Limb (tissue), 2 donors: ENCODE results near the gene USP43.

ENCODE experiments used
- DNase-seq, 2 donors: peaks; one replicate each; pipeline ENCODE4 v3.0.0-alpha.2; 2016; ENCODE audit errors: extremely low spot score in 2 of 2

USP43 gene

DNA sequence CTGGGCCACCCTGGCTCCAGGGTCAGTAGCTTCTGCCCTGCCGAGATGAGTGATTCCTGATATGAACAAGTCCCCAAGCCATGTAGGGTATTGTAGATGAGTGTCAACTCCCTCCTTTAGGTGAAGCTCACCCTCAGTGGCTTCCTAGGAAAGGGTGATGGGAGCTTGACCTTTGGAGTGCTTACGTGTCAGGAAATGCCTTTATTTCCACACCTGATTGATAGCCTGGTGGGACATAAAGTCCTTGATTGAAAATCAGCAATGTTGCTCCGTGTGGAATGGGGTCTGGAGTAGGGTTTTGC is 58.4 kb downstream of the USP43 start:
- DNase-seq = no peak

DNA sequence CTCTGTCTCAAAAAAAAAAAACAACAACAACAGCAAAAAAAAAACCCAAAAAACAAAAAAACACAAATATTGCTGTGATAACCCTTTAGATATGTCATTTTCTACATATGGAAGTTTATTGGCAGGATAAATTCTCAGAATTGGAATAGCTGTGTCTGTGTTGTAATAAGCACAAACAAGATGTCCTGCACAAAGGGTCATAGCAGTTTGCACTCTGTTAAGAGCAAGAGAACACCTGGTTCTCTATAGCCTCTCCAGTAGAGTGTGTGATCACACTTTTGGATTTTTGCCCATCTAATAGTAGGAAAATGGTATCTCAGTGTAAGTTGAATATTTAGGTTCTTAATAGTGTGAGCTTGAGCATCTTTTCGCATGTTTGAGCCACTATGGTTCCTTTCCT is 60.4 kb downstream of the USP43 start:
- DNase-seq = no peak

DNA sequence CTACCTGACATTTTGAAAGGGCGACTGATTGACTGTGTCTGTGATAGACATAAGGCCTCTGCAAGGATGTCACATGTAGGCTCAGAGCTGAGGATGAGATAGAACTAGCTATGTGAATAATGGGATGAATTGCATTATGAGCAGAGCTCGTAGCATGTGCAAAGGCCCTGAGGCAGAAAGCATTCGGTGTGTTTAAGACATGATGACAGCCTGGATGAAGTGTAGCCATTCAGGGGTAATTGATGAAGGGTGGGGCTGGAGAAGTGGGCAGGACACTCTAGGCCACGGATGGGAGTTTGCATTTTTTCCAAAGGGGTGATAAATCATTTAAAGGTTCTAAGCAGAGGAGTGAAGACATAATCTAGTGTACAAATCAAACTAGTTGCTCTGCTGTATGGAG is 62.6 kb downstream of the USP43 start:
- no peak for DNase-seq

DNA sequence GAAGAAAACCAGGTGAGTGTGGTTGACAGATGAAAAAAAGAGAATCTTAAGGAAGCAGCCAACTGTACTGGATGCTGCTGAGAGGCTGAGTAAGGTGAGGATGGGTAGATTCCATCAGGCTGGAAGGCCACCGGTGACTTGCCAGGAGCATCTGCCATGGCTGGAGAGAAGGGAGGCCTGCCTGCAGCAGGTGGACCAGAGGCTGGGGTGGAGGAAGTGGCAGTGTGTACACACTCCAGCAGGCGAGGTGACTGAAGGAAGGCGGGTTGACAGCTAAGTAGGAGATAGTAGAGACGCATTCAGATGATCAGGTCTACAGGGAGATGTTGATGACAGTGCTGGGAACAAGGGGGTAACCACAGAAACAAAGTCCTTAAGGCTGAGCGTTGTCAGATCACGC is 69.5 kb downstream of the USP43 start:
- DNase-seq = no peak

DNA sequence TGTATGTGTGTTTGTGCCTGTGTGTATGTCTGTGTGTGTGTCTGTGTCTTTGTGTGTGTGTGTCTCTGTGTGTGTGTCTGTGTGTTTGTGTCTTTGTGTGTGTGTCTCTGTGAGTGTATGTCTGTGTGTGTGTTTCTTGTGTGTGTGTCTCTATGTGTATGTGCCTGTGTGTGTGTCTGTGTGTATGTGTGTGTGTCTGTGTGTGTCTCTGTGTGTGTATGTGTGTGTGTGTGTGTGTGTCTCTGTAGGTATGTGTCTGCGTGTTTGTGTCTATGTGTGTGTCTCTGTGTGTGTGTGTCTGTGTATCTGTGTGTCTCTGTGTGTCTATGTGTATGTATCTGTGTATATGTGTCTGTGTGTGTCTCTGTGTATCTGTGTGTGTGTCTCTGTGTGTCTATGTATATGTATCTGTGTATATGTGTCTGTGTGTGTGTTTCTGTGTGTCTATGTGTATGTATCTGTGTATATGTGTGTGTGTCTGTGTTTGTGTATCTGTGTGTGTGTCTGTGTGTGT is 70.2 kb downstream of the USP43 start:
- DNase-seq = no peak

DNA sequence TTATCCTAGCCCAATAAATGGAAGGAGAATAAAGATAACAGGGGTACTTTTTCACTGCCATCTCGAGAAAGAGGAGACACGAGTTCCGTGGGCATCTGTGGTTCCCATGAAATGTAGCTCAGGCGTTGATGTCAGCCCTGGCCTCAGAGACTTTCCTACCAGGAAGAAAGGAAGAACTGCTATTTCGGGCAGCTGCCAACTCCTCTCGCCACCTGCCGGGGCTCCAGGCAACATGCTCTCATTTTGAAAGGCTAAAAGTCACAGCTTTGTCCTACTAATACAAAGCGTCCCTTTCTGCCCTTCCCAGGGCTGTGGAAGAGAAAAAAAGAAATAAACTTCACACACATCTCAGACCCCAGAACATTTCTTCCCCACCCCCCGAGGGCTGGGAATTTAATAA is 80.3 kb downstream of the USP43 start:
- DNase-seq = peak in 1 of 2 donors; percentile 55

DNA sequence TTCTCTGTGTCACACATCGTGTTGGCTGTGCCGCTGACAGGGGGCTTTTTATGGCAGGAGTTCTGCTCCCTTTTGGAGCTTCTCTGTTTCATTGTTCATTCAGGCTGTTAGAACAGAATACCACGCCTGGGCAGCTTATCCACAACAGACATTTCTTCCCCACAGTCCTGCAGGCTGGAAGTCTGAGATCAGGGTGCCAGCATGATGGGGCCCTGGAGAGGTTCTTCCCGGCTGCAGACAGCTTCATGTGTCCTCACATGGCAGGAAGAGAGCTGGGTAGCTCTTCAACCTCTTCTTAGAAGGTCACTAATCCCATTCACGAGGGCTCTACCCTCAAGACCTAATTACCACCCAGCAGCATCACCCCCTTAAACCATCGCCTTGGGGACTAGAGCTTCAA is 81.0 kb downstream of the USP43 start:
- DNase-seq = no peak

DNA sequence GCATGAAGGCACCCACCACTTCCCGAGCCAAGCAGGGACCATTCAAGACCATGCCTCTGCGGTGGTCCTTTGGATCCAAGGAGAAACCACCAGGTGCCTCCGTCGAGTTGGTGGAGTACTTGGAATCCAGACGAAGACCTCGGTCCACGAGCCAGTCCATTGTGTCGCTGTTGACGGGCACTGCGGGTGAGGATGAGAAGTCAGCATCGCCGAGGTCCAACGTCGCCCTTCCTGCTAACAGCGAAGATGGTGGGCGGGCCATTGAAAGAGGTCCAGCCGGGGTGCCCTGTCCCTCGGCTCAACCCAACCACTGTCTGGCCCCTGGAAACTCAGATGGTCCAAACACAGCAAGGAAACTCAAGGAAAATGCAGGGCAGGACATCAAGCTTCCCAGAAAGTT is 82.7 kb downstream of the USP43 start:
- DNase-seq = no peak

DNA sequence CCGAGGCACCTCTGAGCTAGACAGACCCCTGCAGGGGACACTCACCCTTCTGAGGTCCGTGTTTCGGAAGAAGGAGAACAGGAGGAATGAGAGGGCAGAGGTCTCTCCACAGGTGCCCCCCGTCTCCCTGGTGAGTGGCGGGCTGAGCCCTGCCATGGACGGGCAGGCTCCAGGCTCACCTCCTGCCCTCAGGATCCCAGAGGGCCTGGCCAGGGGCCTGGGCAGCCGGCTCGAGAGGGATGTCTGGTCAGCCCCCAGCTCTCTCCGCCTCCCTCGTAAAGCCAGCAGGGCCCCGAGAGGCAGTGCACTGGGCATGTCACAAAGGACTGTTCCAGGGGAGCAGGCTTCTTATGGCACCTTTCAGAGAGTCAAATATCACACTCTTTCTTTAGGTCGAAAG is 83.2 kb downstream of the USP43 start:
- DNase-seq = no peak

DNA sequence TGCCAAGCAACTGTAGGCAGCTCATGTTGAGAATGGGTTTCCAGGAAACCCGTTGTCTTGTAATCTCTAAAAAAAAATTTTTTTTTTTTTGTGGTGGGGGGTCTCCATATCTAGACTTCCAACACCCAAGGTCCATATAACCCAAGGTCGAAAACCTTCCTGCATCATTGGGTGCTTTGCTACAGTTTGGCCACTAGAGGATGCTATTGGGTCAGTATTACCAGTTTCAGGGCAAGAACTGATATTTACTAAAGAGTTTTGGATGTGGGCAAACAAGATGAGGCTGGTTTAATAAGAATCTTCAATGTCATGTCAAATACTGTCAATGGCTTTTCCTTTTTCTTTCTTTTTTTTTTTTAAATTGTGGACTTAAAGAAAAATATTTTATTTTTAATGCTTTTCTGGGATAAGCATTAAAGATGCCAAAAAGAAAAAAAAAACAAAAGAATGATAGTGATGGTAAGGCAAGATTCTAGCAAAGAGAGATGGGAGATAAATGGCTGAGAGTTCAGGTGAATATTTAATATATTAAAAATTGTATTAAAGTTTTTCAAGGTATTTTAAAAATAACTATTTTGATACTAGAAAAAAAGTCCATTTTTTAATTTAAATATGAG is 83.8 kb downstream of the USP43 start:
- peak in 1 of 2 donors; percentile 61 for DNase-seq

DNA sequence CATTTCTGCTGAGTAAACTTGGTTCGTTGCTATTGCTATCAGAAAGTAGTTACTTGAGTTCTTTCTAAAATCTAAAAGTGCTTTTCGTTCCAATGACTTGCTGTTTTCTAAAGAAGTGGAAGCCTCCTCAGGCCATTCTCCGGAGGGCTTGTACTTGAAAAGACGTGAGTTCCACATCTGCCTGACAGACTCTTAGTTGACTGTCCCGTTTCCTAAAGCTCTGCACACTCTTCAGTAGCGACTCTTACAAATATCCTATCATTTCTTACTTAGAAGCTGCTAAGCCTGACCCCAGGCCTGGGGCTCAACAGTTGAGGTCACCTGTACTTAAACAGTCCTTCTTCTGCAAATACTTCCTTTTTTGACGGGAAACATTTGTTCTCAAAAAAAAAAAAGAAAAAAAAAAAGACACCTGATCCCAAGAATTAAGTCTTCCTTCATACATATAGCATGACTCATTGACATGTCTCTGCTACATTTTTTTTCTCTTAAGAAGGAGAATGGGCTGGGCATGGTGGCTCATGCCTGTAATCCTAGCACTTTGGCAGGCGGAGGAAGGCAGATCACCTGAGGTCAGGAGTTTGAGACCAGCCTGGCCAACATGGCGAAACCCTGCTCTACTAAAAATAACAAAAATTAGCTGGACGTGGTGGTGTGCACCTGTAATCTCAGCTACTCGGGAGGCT is 84.6 kb downstream of the USP43 start:
- DNase-seq = no peak

DNA sequence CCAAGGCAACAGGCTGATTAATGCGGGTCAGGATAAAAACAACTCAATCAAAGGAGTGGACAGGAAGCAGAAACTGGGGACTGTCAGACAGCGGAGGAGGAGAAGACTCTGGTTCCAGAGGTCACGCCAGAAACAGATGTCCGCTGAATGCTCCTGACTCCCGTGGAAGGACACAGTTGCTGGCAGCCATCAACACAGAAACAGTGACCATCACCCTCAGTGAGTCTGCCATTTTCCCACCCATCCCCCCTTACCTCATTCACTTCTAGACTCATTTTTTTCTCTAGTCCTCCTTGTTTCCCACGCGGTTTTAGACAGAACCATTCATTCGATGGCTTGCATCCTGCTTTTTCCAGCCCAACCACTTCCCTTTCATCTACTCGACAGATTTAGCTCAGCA is 105.2 kb downstream of the USP43 start:
- DNase-seq = no peak

DNA sequence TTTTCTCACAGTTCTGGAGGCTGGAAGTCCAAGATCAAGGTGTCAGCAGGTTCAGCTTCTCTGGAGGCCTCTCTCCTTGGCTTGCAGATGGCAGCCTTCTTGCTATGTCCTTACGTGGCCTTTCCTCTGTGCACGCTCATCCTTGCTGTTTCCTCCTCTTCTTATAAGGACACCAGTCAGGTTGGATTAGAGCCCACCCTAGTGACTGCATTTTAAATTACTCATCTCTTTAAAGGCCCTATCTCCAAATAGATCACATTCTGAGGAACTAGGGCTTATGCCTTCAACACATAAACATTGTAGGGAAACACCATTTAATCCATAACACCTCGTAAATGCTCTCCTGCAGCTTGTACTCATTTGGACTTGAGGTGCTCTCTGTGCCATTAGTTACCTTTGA is 109.8 kb downstream of the USP43 start:
- no peak for DNase-seq

DNA sequence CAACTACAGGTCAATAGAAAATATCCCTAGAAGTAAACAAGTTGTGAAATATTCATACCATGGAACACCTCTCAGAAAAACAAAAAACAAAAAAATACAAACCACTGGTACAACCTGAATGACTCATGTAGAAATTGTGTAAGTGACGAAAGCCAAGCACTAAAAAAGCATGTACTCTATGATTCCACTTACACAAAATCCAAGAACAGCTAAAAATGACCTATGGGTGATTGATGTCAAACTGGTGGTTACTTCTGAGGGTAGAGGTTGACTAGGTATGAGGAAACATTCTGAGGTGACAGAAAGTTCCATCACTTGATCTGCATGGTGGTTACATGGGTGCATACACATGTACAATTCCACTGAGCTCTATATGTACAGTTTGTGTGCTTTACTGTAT is 114.9 kb downstream of the USP43 start:
- DNase-seq = no peak

DNA sequence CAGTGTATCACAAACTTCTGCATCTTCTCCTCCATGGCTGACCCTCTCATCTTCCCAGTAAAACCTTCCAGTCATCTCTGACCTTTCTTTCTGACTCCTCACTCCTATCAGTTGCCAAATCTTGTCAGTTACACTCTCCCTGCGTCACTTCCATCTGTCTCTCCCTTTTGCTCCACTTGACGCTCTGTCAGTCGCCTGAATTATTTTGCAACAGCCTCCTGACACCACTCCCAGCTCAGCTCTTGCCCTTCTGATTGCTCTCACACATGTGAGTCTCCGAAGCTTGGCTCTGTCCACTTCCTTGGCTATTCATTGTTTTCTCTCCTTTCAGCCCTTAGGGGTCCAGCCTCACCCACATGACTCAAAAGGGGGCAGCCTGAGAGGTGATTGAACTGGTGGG is 118.3 kb downstream of the USP43 start:
- no peak for DNase-seq

DNA sequence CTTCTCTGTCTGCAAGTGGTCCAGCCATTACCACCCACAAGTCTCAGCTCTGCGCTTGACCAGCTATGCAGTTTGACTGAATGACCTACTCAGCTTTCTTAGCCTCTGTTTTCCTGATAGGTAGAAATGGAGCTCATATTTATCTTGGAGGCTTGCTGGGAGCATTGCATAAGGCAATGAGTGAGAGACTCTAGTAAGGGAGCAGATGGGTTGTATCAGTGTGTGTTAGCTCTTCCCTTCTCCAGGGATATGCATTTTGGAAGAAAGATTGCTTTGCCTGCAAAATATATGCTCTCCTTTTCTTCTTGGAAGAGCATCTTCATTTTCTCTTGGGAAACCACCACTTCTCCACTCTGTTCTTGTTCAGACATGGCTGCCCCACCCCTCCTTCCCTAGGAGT is 120.0 kb downstream of the USP43 start:
- no peak for DNase-seq

DNA sequence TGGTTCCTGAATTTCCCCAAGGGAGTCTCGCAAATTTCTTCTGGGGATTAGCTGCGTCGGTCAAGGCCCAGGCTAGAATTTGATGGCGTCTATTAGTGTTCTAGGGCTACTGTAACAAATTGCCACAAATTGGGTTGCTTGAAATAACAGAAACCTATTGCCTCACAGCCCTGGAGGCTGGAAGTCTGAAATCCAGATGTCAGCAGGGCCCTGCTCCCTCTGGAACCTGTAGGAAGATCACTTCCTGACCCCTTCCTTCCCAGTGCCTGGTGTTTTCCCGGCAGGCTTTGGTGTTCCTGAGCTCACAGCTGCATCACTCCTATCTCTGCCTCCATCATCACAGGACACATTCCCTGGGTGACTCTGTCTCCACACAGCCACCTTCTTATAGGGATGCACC is 121.7 kb downstream of the USP43 start:
- no peak for DNase-seq

DNA sequence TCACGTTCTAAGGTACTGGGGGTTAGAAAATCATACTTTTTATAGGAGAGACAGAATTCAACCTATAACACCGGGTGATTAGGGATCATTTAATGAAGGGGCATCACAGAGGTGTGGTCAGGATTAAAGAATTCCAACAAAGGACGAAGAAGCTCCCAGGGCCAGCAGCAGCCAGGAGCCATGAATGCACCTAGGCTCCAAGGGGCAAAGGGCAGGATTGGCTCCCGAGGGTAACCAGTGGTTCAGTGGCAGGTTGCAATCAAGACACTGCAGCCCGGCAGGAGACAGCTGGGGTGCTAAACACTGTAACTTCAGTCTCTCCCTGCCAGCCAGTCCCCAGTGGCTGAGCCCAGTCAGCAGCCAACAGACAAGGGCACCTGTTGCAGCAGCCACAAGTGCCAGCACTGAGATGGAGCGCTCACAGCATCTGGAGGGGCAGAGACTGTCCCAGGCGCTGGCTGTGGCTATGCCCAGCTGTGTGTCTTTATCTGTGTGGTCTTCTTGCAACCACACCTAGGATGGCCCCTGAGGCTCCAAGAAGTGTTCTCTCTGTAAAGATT is 122.2 kb downstream of the USP43 start:
- DNase-seq = no peak

DNA sequence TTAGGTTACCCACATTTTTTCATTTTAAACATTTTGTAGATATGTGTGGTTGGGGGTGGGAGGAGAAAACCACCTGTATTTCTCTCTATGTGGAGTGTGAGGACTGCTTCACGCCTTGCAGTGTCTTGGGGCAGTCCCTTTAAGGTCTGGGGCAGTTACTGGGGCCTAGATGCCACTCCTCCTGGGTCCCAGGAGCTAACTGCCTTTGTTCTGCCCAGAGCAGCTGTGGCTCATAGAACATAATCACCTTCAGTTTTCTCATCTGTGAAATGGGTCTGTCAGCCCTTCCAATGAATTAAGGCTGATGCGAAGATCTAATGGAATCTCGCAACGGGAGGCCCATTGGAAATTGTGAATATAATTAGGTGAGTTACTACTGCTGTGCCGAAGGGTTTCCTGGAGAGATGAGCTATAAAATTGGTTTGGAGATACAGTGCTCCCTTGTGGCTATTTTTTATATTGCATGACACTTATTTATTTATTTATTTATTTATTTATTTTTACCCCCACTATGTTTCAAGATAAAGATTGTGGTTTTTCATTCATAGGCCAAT is 123.1 kb downstream of the USP43 start:
- peak in 1 of 2 donors; percentile 42 for DNase-seq

DNA sequence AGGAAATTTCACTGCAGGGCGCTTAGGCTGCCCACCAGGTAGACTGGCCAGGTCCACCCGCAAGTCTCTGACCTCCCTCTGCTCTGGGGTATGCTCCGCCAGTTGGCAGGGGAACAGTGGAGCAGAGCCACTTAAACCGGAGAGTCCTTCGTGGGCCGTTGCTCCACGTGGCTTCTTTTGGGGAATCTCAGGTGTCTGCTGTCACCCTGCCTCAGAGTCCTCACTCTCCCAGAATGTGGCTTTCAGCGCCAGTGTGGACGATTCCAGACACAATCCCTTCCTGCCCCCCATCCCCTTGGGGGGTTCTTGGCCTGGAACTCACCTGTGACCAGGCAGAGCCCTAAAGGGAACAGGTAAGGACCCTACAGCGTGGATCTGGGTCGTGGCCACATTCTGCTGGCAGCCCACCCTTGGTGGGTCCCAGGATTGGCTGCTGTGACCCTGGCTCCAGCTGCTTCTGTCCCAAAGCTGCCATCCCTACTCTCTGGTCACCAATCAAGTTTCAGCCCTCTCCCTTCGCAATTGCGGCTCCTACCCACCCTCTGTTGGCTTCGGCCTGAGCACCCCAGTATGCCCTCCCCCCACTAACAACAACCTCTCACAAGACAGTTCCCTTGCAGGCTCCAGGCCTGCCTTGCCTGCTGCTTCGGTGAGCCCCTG is 123.8 kb downstream of the USP43 start:
- no peak for DNase-seq

DNA sequence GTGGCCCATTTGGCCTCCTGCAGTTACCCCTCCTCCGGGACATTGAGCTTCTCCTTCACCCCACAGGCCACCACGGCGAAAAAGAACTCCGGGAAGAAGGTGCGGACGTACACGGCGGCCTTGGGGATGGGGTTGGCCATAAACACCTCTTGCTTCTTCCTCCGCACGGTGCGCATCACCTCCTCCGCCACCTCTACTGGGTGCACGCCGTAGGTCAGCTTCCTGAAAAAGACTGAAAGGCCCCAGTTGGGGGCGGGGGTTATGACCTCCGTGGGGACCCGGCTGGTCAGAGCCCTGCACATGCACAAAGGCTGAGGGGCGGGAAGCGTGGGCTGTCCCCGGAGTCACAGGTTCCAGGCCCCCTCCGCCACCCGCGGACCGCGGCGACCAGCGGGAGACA is 126.1 kb downstream of the USP43 start:
- DNase-seq = peak in 1 of 2 donors; percentile 18

DNA sequence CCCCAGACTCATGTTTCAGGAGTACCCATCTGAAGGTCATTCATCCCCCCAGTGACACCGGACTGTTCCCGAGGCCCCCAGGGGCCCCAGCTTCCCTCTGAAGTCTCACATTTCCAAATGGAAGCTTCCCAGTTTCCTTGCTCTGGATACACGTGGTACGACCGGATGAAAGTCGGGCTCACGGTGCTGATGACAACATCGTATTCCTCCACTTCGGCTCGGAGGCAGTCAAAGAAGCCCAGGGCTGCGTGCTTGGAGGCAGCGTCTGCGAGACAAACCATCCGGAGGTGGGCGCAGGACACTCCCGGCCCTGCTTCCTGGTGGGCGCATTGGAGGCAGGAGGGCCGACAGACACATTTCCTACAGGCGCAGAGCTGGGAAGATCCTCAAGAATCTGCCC is 127.3 kb downstream of the USP43 start:
- peak in 1 of 2 donors; percentile 20 for DNase-seq
